Medulla oblongata (tissue), 1 donor: ENCODE data around the gene B3GALT6.

ENCODE experiments used
- DNase-seq: peaks from one replicate; pipeline ENCODE4 v3.0.0-alpha.2; 2015; ENCODE audit errors: extremely low spot score

B3GALT6 gene

GRCh38 chr1:1215881-1216605, 16.0 kb upstream of the B3GALT6 start:
- no peak for DNase-seq

- DNase-seq, result no peak
These were observed 15.0 kb upstream of the B3GALT6 start for GRCh38 chr1:1216770-1217620.

- no peak for DNase-seq
These were observed 14.2 kb upstream of the B3GALT6 start for GRCh38 chr1:1217621-1218523.

- DNase-seq, result no peak
These were observed 13.4 kb upstream of the B3GALT6 start for GRCh38 chr1:1218524-1219200.

GRCh38 chr1:1219341-1219740, 12.7 kb upstream of the B3GALT6 start:
- DNase-seq, result no peak

GRCh38 chr1:1220197-1220596, 11.8 kb upstream of the B3GALT6 start:
- no peak for DNase-seq

- no peak for DNase-seq
These were observed 10.0 kb upstream of the B3GALT6 start for GRCh38 chr1:1221887-1222574.

- DNase-seq, result no peak
These were observed 9.3 kb upstream of the B3GALT6 start for GRCh38 chr1:1222575-1223225.

- DNase-seq, result no peak
These were observed 8.7 kb upstream of the B3GALT6 start for GRCh38 chr1:1223321-1223720.

GRCh38 chr1:1223891-1224290, 8.1 kb upstream of the B3GALT6 start:
- no peak for DNase-seq

GRCh38 chr1:1225238-1225845, 6.7 kb upstream of the B3GALT6 start:
- no peak for DNase-seq

GRCh38 chr1:1225913-1226312, 6.1 kb upstream of the B3GALT6 start:
- DNase-seq, result no peak

GRCh38 chr1:1226566-1227362, 5.3 kb upstream of the B3GALT6 start:
- no peak for DNase-seq

- DNase-seq, result no peak
These were observed 4.7 kb upstream of the B3GALT6 start for GRCh38 chr1:1227386-1227785.

- no peak for DNase-seq
These were observed 3.9 kb upstream of the B3GALT6 start for GRCh38 chr1:1228187-1228586.

- DNase-seq, result no peak
These were observed 3.3 kb upstream of the B3GALT6 start for GRCh38 chr1:1228596-1229321.

- no peak for DNase-seq
These were observed 2.3 kb upstream of the B3GALT6 start for GRCh38 chr1:1229770-1230169.

- DNase-seq, result no peak
These were observed 1.2 kb upstream of the B3GALT6 start for GRCh38 chr1:1230656-1231399.
